NCI-H774 (cell line): ENCODE measurements around the gene SNCAIP.
A peak's percentile ranks its signal among the peaks of the same experiment; 100 is the strongest.

ENCODE experiments used
- DNase-seq: peaks from one replicate; lab custom pipeline; 2025; lab: John Stamatoyannopoulos, UW

SNCAIP gene

DNA sequence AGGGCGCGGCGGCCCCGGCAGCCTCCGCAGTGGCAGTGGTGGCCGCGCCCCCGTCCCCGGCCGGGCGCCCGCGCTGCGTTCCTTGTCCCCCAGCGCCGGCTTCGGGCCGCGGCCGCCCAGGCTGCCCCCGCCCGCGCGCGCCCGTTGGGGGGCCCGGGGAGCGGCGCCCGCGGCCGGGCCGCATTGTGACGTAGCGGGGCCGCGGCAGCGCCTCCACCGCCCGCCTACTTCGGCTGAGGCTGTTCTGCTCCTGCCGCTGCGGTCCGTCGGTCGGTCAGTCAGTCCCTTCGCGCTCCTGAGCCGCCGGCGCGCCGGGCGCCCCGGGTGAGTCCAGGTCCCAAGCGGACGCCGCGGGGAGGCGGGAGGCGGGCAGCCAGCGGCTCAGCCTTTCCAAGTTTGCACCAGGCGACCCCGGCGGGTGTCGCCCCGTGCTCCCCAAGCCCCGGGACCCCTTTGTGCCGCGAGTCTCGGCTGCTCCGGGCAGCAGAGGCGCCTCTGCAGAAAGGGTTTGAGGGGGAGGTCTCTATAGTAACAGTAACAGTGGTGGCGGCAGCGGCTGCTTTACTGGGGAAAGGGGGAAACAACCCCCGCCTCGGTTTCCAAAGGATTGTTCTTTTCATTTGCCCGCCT, at the start of gene SNCAIP:
TSS of gene SNCAIP (plus strand) at position 277 of the 630 bp plus-strand sequence. CDS start 78,898 bp downstream, outside the sequence.
- DNase-seq: peak; percentile 52

DNA sequence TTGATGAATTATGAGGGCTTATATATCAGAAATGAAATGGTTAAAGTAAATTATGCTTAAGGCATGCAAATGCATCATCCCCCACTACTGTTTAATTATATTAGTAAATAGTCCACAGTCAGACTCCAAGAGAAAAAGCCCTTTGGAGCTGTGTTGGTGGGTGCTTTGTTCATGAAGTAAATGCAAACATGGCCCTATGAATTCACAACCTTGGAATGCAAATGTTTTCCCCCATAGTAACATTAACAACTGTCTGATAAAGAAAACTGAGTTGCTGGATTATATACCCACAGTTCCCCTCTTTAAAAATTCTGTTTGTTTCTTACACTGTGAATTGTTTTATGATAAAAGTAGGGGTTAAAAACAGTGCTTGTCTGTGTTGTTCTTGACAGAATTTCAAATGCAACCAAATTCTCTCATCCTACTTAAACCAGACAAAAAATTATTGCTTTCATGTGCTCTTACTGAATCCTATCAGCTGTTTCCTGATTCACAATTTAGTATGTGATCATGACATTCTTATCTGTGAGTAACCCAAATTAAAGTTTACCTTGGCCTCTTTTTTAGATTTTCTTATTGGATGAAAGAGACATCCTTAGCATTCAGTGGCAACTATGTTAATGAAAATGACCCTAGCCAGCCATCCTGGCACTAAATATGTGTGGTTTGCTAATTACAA, 48.5 kb upstream of the SNCAIP start:
- DNase-seq: no peak

DNA sequence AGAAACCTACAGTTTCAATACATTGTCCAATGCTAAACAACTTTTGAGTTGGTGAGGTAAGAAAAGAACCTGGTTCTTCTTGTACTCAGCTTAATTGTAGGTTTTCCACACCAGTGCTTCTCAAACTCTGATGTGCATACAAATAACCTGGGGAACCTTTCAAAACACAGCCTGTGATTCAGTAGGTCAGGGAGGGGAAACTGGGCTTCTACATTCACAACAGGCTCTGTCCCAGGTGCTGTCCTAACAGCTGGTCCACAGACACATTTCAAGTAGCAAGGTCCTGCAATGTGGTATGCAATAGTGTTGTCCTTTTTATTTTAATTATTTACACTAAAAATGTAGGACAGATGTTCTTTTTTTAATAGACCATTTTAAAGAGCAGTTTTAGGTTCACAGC, 47.4 kb upstream of the SNCAIP start:
- DNase-seq: no peak

DNA sequence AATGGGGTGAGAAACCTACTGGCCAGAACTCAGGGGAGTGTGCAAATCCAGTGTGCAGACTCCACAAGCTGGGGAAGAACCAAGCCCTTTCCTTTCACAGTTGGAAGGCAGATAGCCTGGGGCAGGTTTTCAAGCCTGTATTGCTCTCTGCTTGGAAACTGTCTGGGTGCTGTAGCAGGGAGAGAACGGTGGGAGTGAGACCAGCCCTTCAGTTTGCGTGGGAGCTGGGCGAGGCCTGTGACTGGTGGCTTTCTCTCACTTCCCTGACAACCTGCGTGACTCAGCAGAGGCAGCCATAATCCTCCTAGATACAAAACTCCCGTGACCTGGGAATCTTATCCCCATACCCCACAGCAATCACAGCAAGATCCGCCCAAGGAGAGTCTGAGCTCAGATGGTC, 44.9 kb upstream of the SNCAIP start:
- DNase-seq: no peak

DNA sequence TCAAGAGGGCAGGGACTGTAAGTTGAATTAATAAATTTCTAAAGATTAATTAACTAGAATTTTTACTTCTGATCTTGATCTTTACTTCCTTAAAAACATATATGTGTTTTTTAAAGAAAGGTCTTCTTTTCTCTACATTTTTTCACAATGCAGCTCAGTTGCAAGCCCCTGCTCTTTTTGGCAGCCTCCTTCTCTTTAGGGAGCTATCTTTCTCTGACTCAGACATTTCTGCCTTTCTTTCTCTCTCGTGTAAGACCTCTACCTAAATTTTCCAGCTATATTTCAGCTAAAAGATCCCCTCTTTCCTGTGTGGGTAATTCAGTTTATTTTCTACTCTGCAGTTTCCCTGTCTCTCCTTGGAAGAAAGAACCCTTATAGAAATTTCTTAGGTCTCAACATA, 38.3 kb upstream of the SNCAIP start:
- DNase-seq: no peak

DNA sequence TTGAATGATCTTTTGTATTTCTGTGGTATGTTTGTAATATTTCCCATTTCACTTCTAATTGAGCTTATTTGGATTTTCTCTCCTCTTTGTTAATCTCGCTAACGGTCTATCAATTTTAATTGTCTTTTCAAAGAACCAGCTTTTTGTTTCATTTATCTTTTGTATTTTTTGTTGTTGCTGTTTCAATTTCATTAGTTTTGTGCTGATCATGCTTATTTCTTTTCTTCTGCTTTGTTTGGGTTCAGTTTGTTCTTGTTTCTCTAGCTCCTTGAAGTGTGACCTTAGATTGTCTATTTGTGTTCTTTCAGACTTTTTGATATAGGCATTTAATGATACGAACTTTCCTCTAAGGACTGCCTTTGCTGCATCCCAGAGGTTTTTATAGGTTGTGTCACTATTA, 28.4 kb upstream of the SNCAIP start:
- DNase-seq: no peak

DNA sequence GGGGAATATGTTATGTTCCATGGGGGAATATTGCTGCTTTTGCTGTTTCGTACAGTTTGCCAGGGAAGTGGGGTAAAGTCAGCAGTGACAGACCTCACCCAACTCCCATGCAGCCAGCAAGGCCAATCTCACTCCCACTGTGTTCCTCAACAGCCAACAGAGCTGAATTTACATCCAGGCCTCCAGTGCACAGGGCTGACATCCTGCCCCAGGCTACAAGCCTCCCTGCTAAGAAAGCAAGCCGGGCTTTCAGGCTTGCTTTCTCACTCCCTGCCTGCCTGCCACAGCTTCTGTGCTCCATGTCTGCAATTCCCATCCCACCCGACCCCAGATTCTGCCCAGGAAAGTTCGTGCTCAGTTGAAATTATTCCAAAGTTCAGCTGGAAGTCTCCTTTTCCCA, 25.5 kb upstream of the SNCAIP start:
- DNase-seq: no peak

DNA sequence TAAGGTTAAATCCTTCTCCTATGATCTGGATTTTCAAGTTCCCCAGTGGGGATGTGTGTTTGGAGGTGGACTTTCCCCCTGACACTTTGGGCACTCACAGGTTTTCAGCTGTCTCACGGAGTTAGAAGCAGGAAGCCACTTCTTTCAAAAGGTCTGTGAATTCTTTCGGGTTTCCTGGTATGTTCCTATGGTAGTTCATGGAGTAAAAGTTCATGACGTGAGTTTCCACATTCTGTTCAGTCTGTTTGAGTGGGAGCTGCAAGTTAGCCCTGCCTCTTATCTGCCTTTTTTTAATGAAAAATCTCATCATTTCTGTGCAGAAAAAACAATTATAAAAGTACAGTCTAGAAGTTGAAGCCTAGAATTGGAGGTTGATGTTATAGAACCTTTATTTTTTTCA, 24.9 kb upstream of the SNCAIP start:
- DNase-seq: no peak

DNA sequence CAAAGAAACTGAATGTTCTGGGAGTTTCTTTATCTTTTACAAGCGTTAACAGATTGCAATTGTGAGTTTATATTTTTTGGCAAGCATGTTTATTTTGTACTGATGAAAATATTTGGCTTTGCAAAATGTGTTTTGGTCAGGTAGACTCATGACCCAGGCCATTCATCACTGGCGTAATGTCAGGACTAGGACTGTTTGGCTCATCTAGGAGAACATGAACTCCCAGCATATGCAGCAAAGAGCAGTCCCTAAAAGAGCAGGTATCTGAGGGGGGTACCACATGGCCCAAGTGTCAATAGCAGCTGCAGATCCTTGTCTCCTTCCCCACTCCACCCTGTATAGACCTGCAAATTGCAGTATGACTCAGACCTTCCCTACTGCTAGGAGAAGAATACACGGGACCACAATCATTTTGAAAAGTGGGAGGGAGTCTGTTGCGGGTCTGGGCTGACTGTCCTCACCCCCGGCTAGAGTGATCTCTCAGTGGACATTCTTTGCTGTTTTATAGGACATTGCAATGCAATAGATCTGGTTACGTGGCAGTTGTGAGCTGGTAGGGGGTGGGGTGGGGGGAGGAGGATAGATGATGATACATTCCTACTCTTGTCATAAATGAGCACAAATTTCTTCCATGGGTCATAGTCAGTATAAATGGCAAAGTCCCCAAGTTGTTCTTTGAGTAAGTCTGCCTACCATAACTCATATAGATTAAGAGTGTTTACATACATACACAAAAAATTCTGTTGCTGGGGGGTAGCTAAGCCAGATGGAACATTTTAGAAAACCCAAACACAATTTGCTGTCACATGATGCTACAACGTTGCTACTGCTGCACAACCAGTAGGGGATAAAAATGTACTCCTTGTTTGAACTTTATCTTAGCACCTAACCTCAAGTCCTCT, 20.8 kb upstream of the SNCAIP start:
- DNase-seq: no peak

DNA sequence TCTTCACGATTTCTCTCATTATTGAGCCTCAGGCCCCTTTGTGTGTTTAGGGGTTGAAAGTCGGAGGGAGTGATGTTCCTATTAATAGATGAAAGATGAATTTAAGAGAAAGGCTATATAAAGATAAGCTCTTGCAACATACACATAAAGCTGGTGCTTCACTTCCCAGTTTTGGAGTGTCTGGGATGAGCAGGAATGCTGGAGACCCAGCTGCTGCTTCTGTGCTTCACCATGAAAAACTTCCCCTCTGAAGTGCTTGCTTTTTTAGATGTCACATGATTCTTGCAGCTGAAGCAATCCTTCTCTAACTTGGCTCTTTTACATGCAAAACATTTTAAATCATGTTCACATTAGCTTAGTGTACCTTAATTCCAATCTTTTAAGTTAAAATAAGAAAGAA, 19.7 kb upstream of the SNCAIP start:
- DNase-seq: no peak

DNA sequence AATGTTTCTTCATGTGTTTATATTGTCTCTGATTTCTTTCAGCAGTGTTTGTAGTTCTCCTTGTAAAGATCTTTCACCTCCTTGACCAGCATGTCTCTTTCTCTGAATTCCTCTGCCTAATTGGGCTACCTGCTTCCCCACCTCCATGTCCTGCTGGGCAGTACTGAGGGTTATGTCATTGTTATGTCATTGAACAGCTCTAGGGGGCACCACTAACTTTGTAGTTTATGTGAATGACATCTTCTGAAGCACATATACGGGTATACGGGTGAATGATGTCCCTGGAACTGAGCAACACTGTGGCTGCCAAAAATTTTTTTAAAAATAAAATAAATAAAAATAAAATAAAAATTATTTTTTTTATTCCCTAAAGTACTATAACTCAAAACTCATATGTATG, 16.9 kb upstream of the SNCAIP start:
- DNase-seq: no peak

DNA sequence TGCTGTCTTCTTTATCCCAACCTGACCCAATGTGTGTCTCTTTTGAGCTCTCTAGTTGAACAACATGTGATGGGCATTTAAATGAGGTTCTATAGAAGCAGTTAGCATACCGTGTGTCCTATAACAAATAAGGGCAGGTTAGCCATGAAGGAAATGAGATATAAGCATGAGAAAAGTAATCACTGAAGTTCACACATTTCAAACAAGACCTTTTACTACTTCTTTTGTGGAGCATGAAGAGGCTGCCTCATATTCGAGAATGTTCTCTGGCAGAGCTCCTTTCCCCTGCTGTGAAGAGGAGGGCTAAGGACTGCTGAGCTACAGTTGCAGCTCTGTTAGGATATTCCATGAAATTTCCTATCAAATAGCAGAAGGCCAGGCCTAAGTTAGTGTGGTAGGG, 15.2 kb upstream of the SNCAIP start:
- DNase-seq: no peak

DNA sequence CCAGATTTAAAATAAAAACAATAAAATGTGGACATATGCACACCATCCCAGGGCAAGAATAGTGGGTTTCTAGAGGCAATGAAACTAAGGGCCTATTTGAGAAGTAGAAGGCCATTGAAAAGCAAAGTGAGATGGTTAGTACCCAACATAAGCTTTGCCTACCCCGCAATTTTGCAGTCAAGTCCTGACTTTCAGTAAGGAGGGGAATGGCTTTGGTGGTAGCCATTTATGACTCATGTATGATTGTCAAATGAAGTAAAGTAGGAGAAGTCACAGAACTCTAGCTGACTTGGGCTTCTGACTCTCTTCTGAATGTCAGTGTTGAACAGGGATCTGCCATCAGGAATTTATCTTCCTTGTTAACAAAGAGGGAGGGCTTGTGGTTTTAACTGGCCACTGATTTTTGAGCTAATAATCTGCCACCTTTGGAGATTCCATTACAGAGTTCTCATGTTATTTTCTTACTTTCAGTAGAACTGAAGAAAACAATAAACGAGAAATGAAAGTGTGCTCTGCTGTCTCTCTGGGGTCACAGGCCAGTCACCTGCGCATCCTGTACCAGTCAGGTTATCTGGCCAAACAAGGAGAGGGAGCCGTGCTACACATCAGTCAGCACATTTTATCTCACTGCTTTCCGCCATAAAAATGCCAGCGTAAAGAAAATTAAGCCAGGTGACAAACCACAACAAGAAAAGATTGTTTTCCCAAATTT, 14.3 kb upstream of the SNCAIP start:
- DNase-seq: no peak

DNA sequence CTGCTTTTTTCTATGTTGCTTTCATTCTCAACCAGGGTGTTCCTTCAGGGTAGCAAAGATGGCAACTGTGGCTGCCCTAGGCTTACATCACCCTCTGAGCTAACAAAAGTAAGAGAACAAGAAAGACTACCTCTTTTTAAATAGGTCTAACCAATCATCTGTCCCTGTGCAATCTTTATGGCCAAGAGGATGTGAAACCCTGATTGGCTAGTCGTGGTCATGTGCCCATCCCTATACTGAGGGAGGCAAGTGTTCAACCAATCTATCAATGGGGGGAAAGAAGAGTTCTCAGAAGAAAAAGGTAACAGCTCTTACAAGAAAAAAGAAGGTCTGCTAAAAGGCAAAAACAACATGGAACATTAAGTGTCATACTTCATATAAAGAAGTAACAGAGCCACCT, 11.7 kb upstream of the SNCAIP start:
- no peak for DNase-seq

DNA sequence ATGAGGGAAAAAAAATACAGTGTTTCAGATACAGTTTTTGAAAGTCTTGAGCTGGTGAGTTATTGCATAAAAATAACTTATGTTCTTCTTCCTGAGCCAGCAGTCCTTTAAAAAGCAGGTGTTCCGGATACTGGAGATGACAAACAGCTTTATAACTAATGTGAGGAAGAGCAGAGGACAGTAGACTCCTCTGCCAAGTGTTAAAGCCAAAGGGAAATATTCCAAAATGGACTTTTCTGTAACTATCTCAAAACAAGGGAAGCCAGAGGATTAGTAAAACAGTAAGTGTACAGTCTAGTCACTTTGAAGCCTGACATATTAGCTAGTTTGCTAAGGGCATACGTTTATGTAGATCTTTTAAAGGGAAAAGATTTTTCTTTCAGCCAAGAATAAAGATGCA, 11.0 kb upstream of the SNCAIP start:
- no peak for DNase-seq

DNA sequence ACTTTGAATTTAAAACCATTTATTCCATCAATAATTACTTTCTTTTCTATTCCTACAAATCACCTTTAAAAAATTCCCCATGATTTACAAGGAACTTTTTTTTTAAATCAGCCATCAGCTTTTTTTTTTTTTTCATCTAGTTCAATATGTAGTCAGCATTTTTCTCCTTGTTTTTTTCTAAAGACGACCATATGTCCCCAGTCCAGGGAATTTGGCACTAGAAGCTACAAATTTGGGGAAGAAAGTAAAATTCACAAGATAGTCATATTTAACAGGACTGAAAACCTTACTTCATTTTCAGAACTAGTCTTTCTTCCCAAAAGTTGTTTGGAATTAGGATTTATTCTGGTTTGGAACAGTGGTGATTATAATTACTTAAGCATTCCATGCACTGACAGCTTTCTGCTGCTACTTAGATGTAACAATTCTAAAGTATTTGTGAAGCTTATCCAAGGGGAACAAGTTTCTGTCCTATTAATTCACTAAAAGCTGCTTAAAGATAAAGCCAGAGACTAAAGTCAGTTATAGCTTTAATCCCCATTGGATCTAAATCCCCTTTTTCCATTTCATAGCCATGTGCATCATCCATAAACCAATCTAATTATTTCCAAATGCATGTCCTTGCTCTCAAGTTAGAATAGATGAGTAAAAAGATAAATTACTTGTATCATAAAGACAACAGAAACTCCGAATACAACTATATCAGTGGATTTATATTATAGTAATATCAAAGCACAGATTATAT, 7.4 kb upstream of the SNCAIP start:
- no peak for DNase-seq

DNA sequence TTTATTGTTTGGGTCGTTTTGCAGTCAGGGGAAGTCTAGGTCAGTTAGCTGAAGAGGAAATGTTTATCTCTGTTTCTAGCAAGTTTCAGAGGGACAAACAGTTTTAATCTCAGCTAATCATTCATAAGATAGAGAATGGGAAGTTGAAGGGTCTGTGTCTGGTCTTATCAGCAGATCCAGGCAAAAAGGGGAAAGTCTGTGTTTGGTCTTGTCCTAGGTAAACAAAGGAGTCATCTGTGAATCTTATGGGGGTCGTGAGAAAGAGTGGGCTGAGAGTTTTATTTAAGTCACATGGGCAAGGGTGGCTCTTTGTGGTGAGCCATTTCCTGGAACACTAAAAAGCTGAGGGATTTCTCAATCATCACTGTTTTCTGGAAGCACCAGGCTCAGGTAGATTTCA, 5.6 kb upstream of the SNCAIP start:
- DNase-seq: no peak

DNA sequence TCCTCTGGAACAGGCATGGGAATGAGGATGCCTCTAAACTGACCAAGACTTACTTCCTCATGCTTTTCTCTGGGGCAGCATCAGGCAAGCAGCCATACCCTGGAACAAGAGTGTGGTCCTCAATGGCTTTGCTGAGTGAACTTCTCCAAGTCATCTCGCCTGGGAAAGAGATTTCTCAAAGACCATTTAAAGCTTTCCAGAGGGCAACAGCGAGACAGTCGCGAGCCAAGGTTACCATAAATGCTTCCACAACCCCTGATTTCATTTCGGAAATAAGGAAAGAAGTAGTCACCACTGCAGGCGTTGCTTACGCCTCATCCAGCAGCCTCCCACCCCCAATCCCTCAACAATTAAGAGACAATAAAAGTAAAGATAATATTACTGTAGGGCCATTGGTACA, 1.1 kb upstream of the SNCAIP start:
- no peak for DNase-seq

DNA sequence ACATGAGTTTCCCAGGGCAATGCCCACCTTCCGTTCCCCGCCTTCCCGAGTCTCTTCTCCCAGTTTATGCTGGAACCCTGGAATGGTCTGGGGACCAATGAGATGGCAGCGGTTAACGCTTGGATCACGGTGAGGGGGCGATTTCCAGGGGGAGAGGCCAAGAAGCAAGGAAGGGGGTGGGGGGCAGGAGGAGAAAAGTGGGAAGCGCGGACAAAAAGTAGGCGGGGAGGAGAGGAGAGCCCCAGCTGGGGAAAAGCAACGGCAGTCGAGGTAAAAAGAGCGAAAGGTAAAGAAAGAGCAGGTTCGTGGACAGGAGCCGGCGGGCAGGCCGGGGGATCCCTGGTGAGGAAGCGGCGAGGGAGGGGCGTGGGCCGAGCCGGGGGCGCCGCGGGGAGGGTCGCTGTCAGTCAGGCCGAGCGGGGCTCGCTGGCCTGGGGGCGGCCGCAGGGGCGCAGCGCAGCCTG, 508 bp upstream of the SNCAIP start:
- DNase-seq: no peak

DNA sequence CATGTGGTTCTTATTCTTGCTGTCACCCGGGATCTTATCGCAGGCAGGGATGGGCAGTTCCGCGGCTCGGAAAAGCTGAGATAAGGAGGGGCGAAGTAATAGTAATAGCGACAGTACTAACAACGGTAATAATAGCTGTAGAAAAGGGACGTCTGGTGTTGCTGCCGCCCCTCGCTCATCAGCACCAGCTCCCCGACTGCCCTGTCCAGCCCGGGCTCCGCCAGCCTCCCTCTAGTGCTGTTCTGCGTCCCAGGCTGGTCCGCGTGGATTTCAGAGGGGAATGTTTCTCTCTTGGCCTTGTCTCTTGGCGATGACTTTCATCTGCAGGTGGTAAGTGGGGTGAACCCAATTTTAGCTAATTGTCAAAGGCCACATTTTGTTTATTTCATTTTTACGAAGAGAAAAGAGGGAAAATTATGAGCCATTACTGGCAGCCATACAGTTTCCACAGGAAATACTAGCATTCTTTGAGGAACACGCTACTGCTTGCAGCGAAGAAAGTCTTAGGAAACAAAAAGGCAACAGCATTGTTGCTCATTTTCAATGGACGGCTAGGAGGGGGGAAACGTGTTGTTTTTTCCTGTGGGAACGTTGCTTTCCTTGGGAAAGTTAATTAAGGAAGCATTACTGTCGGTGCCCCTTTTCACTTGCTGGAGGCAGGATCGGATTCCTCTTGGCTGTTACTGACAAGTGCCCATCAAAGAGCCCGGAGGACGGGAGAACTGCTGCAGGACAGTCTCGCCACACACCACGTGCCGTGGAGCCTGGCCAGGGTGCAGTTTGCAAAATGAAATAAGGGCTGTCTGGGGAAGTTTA, 762 bp downstream of the SNCAIP start:
- no peak for DNase-seq

DNA sequence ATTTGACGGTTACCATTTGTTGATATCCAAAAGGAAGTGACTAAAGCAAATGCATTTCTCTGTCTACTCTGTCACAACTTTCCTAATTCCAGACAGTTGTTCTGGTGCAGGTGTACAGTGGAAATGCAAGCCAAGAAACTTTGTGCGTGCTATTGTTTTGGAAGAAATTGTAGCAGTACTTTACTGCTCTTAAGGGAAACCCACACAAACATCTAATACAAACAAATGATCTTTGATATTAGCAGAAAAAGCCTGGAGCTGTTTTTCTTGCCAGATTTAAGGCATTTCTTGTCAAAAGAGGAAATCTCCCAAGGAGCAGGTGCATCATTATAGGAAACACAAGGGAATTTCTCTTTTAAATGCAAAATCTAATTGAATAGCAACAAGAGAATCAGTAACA, 2.0 kb downstream of the SNCAIP start:
- DNase-seq: no peak
